Adrenal gland (tissue), 12 donors: ENCODE measurements around the gene FOXJ3. TPM values are rescaled to one million over a fixed set of nuclear protein-coding genes. Genes with fewer than 3 reads are reported as not detected.

ENCODE experiments used
- DNase-seq, 7 donors: peaks; one replicate each; pipeline ENCODE4 v3.0.0-alpha.2; 2019 to 2020
- H3K27ac ChIP-seq, 5 donors: fragments of 200-600 bp; sonication (generic) in 4 of 5; 1 replicate in 3 of 5; 2 replicates in 2 of 5; pipeline versions ENCODE4 v1.5.1 to v1.8.0; 2016 to 2020; ENCODE audit warnings: mild to moderate bottlenecking in 1 of 5
- H3K27me3 ChIP-seq: fragments of 200-600 bp; 2 replicates; pipeline ENCODE4 v1.8.0; 2021
- H3K36me3 ChIP-seq, 2 donors: fragments of 200-600 bp; replicated peaks in 1 of 2; 1 replicate in 1 of 2; 2 replicates in 1 of 2; pipeline versions ENCODE4 v1.5.1 to v1.8.0; 2018 to 2022
- H3K4me1 ChIP-seq, 2 donors: fragments of 200-600 bp; replicated peaks in 1 of 2; 1 replicate in 1 of 2; 2 replicates in 1 of 2; pipeline versions ENCODE4 v1.5.1 to v1.8.0; 2018 to 2021
- H3K4me3 ChIP-seq, 4 donors: fragments of 200-600 bp; sonication (generic) in 3 of 4; one replicate each; pipeline ENCODE4 v1.5.1; 2016 to 2018
- H3K9me3 ChIP-seq, 3 donors: fragments of 200-600 bp; sonication (generic) in 1 of 3; replicated peaks in 1 of 3; 1 replicate in 2 of 3; 2 replicates in 1 of 3; pipeline versions ENCODE4 v1.5.1 to v1.8.0; 2016 to 2021
- CTCF ChIP-seq, 6 experiments: fragments of 450-650 bp in 4 of 6; fragments of 200-600 bp in 2 of 6; sonication (generic) in 1 of 6; IDR thresholded peaks; 1 replicate in 5 of 6; 2 replicates in 1 of 6; pipeline versions ENCODE4 v1.5.1 to v1.8.0; 2016 to 2021; ENCODE audit warnings: antibody characterized with exemption in 6 of 6, mild to moderate bottlenecking in 2 of 6, moderate library complexity in 1 of 6
- POLR2A ChIP-seq, 2 donors: fragments of 450-650 bp; IDR thresholded peaks; one replicate each; pipeline ENCODE4 v1.6.1; 2017; ENCODE audit warnings: antibody characterized with exemption in 2 of 2, mild to moderate bottlenecking in 2 of 2, moderate library complexity in 1 of 2
- WGBS, 4 donors: extraction: QIAGEN DNeasy Blood & Tissue Kit in 2 of 4; methylation state at CpG; one replicate each; pipeline versions ENCODE4 v1.1.5 to v1.1.7; 2013 to 2017; 5-methylcytosine and 5-hydroxymethylcytosine counted together
- intact Hi-C, 2 donors: fragments of 100-400 bp; cut with DNase I; formaldehyde crosslinking; loops; one replicate each; pipeline versions ENCODE4 v1.14.1 to v1.15.0; 2022 to 2023
- polyA plus RNA-seq, 3 donors: library from polyadenylated mRNA; stranded (reverse); fragments of 200-250 nt in 2 of 3; fragments of 350-450 nt in 1 of 3; fragmentation: Illumina TruSeq in 1 of 3; extraction: RNeasy Lipid Tissue Mini Kit (QIAGEN cat#74804) in 1 of 3; gene quantifications; one replicate each; pipeline ENCODE4 v1.2.3, GENCODE V29; 2013 to 2014
- total RNA-seq, 9 donors: library from RNA; depleted of rRNA in 4 of 9; stranded (reverse); fragments of >200 nt in 4 of 9; fragments of 120-200 nt in 1 of 9; fragmentation: NEBNext Ultra II Directional in 1 of 9; extraction: Animal tissue kit (Norgen Biotek cat#: 25700) in 1 of 9; gene quantifications; one replicate each; pipeline versions ENCODE4 v1.1.0 to v1.2.4, GENCODE V29; 2013 to 2023
- donor health status: healthy with polysubstance abuse.
- donor health status: Bipolar disorder and iron deficiency.
- donor health status: DM: yes; HTN: yes; CAD: no.
- donor health status: DM: no; HTN: no; CAD: no.
- donor health status: DM: no; HTN: no; CAD: no.
- donor health status: DM: yes; HTN: yes; CAD: no.

FOXJ3 gene
- total and polyA plus RNA-seq, 12 donors, result 8.4 to 58.5 (median 33.4) TPM

GRCh38 chr1:42323551-42323950 lies 11.5 kb downstream of the FOXJ3 start:
- no peaks in the 10 kb centered on the region for H3K27me3 ChIP-seq
- no peak for TF ChIP-seq POLR2A (IDR thresholded peaks at IDR 0.05)
- TF ChIP-seq CTCF (IDR thresholded peaks at IDR 0.05), result no peak
- 85 to 92% (median 86%) methylated on average over 2 of the region's 2 CpGs for WGBS, 4 donors
- no peaks in the 10 kb centered on the region for H3K9me3 ChIP-seq
- H3K36me3 ChIP-seq, result no peaks in the 10 kb centered on the region
- no peak overlapping the region for H3K4me3 ChIP-seq
- H3K4me1 ChIP-seq, result peaks cover 34 to 52% of the 10 kb centered on the region in 2 donors
- no peak for DNase-seq
- no peak overlapping the region for H3K27ac ChIP-seq
- intact Hi-C loops, result no loop called here

DNA sequence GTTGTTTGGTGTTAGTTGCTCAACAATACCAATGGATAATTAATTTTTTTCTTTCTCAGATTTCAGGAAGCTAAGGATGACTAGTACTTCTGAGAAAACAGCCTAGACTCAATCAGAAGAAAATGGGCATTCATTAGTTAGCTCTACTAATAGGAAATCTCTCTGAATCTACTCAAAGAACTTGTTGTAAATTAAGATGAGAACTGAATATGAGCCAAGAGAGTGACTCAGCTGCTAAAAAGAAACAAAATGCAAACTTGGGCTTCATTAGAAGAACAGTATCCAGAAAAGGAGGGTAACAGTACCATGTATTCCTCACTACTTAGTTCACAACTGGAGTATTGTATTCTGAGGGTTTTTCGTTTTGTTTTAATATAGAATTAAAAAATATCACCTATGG lies 12.5 kb downstream of the FOXJ3 start:
- no peaks in the 10 kb centered on the region for H3K36me3 ChIP-seq
- no peak for TF ChIP-seq CTCF (IDR thresholded peaks at IDR 0.05)
- no peak for TF ChIP-seq POLR2A (IDR thresholded peaks at IDR 0.05)
- no peak for DNase-seq
- H3K27me3 ChIP-seq, result no peaks in the 10 kb centered on the region
- peaks cover 34 to 52% of the 10 kb centered on the region in 2 donors for H3K4me1 ChIP-seq
- WGBS, 4 donors, result 0 to 31% (median 1%) methylated on average over 1 of the region's 1 CpG
- no peaks in the 10 kb centered on the region for H3K9me3 ChIP-seq
- intact Hi-C loops, result no loop called here
- no peak overlapping the region for H3K4me3 ChIP-seq
- no peak overlapping the region for H3K27ac ChIP-seq

DNA sequence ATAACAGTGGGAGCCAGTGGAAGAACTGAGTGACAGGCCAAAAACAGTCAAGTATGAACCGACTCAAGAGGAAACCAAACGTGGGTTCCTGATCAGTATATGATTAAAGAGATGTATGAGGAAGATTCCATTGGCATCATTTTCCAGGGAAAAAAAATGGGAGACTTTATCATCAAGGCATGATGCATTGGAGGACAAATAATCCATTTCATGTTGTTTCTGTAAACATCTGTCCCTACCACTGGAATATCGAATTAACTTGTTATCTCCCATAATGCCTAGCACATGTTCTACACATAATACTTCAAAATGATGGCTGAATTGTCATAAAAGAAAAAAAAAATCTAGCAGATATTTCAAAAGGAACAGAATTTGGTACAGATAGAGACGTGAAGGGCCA lies 13.3 kb downstream of the FOXJ3 start:
- no peaks in the 10 kb centered on the region for H3K36me3 ChIP-seq
- H3K27ac ChIP-seq, result no peak overlapping the region
- intact Hi-C loops, result no loop called here
- no peak for TF ChIP-seq POLR2A (IDR thresholded peaks at IDR 0.05)
- no peak for TF ChIP-seq CTCF (IDR thresholded peaks at IDR 0.05)
- H3K4me1 ChIP-seq, result peaks cover 34 to 52% of the 10 kb centered on the region in 2 donors
- no peaks in the 10 kb centered on the region for H3K27me3 ChIP-seq
- no peak overlapping the region for H3K4me3 ChIP-seq
- no peaks in the 10 kb centered on the region for H3K9me3 ChIP-seq
- DNase-seq, result no peak
- WGBS, 4 donors, result 67 to 75% (median 70%) methylated on average over 4 of the region's 4 CpGs

- Histone ChIP-seq H3K27ac (no peak overlapping the region), H3K36me3 (no peaks in the 10 kb centered on the region), H3K9me3 (no peaks in the 10 kb centered on the region), H3K4me1 (peaks cover 34 to 52% of the 10 kb centered on the region in 2 donors), H3K4me3 (no peak overlapping the region), H3K27me3 (no peaks in the 10 kb centered on the region)
- intact Hi-C loops, result no loop called here
- no peak for DNase-seq
- 46 to 61% (median 54%) methylated on average over 2 of the region's 2 CpGs for WGBS, 4 donors
- TF ChIP-seq CTCF (IDR thresholded peaks at IDR 0.05) (no peak), POLR2A (IDR thresholded peaks at IDR 0.05) (no peak)
Measured at GRCh38 chr1:42320708-42321107, 14.3 kb downstream of the FOXJ3 start.
